GM18909 (cell line): ENCODE results near the gene KIAA0825.

Experiments
- ATAC-seq: cut with Tn5 transposase; IDR thresholded peaks from one replicate; pipeline ENCODE4 v1.9.1; 2021; ENCODE audit warnings: mild to moderate bottlenecking; ENCODE audit not compliant: unreplicated experiment, poor library complexity

KIAA0825 gene

GRCh38 chr5:94618493-94619328, at the start of gene KIAA0825, which contains the start of gene SLF1:
Gene KIAA0825, minus strand, starts transcription at chr5:94618604. Its CDS starts 81,478 bp downstream, at chr5:94537126.
Gene SLF1, plus strand, starts transcription at chr5:94618669. Its CDS starts 10,142 bp downstream, at chr5:94628811.
- peak; percentile 97 for ATAC-seq

- ATAC-seq: no peak
Measured at GRCh38 chr5:94667937-94668336, 49.5 kb upstream of the KIAA0825 start.

GRCh38 chr5:94661086-94661485, 42.7 kb upstream of the KIAA0825 start:
- ATAC-seq: no peak

GRCh38 chr5:94660506-94660905, 42.1 kb upstream of the KIAA0825 start:
- ATAC-seq: no peak

- ATAC-seq: no peak
Measured at GRCh38 chr5:94658272-94658671, 39.9 kb upstream of the KIAA0825 start.

- ATAC-seq: no peak
Measured at GRCh38 chr5:94649874-94650273, 31.5 kb upstream of the KIAA0825 start.

- no peak for ATAC-seq
Measured at GRCh38 chr5:94646758-94647157, 28.4 kb upstream of the KIAA0825 start.

GRCh38 chr5:94645053-94645452, 26.6 kb upstream of the KIAA0825 start:
- ATAC-seq: no peak

GRCh38 chr5:94640176-94640575, 21.8 kb upstream of the KIAA0825 start:
- no peak for ATAC-seq

GRCh38 chr5:94632024-94632423, 13.6 kb upstream of the KIAA0825 start:
- ATAC-seq: peak; percentile 99

GRCh38 chr5:94627191-94627590, 8.8 kb upstream of the KIAA0825 start:
- ATAC-seq: no peak

GRCh38 chr5:94623877-94624276, 5.5 kb upstream of the KIAA0825 start:
- ATAC-seq: no peak

GRCh38 chr5:94623011-94623410, 4.6 kb upstream of the KIAA0825 start:
- no peak for ATAC-seq

- ATAC-seq: no peak
Measured at GRCh38 chr5:94621763-94622162, 3.4 kb upstream of the KIAA0825 start.

- ATAC-seq: no peak
Measured at GRCh38 chr5:94620256-94620655, 1.9 kb upstream of the KIAA0825 start.

- ATAC-seq: peak; percentile 34
Measured at GRCh38 chr5:94618029-94618492, 343 bp downstream of the KIAA0825 start.

GRCh38 chr5:94615862-94616261, 2.5 kb downstream of the KIAA0825 start:
- ATAC-seq: no peak

- ATAC-seq: no peak
Measured at GRCh38 chr5:94614156-94614805, 4.1 kb downstream of the KIAA0825 start.

GRCh38 chr5:94613583-94613982, 4.8 kb downstream of the KIAA0825 start:
- ATAC-seq: no peak

- no peak for ATAC-seq
Measured at GRCh38 chr5:94595281-94595840, 23.0 kb downstream of the KIAA0825 start.
